ENCODE measurements around the gene OR2T35.

- TF ChIP-seq CHD2 (IDR thresholded peaks at IDR 0.05; ENCODE audit: low read depth, low read length) (no peak), ZNF24 (IDR thresholded peaks at IDR 0.05) (no peak), NRF1 (conservative IDR thresholded peaks at IDR 0.05 in 1 of 2, IDR thresholded peaks at IDR 0.05 in 1 of 2) (no peak), RAD51 (IDR thresholded peaks at IDR 0.05; ENCODE audit: borderline replicate concordance, low read depth) (no peak)
Observed at GRCh38 chr1:248610301-248610700, 34.8 kb downstream of the OR2T35 start.
